HEK293 (cell line): ENCODE data around the gene ACTR1B.

Experiments
- CTCF ChIP-seq: fragments of 450-650 bp; formaldehyde crosslinking; IDR thresholded peaks from 2 replicates; pipeline ENCODE4 v1.5.1; 2016; ENCODE audit warnings: missing biosample characterization, missing genetic modification characterization
- TRIM28 ChIP-seq: IDR thresholded peaks from 2 replicates; pipeline ENCODE4 v1.6.1; 2011; ENCODE audit warnings: low read length, control low read depth, borderline replicate concordance
- ZNF341 ChIP-seq: fragments of 450-650 bp; formaldehyde crosslinking; IDR thresholded peaks from 2 replicates; pipeline ENCODE4; 2016; ENCODE audit warnings: low read depth, missing biosample characterization, missing genetic modification characterization
- ZNF510 ChIP-seq: fragments of 450-650 bp; formaldehyde crosslinking; IDR thresholded peaks from 2 replicates; pipeline ENCODE4 v1.5.1; 2018; ENCODE audit warnings: mild to moderate bottlenecking, missing genetic modification characterization, missing biosample characterization; ENCODE audit not compliant: insufficient replicate concordance
- ZNF530 ChIP-seq: fragments of 450-650 bp; formaldehyde crosslinking; IDR thresholded peaks from 2 replicates; pipeline ENCODE4 v1.5.1; 2016; ENCODE audit warnings: low read depth, missing biosample characterization, missing genetic modification characterization
- ZNF561 ChIP-seq: fragments of 450-650 bp; IDR thresholded peaks from 2 replicates; pipeline ENCODE4 v1.5.1; 2018; ENCODE audit warnings: missing biosample characterization, missing genetic modification characterization, borderline replicate concordance
- ZNF701 ChIP-seq: fragments of 450-650 bp; formaldehyde crosslinking; IDR thresholded peaks from 2 replicates; pipeline ENCODE4 v1.5.1; 2016; ENCODE audit warnings: missing biosample characterization, missing genetic modification characterization

GRCh38 chr2:97645112-97645694 is 18.6 kb downstream of the ACTR1B start:
- no peak for TF ChIP-seq ZNF341 (tag by site-specific recombination)
- TF ChIP-seq CTCF: no peak
- no peak for TF ChIP-seq ZNF530 (tag by site-specific recombination)
- no peak for TF ChIP-seq ZNF701 (tag by site-specific recombination)
- TF ChIP-seq ZNF561: no peak; the same call in 1 of the 2 replicates
- TF ChIP-seq TRIM28: no peak
- no peak for TF ChIP-seq ZNF510
